ENCODE data around the gene ICAM5. TPM values are rescaled to one million over a fixed set of nuclear protein-coding genes. Genes with fewer than 3 reads are reported as not detected.

Gene ICAM5
- total and polyA plus RNA-seq, 10 of the 15 experiments (the other 5 are each of a cell fraction or from before 2014, with no cell fraction given) = 0.14 to 4.6 (median 0.94) TPM; not detected in 2

- TF ChIP-seq BHLHE40 (IDR thresholded peaks at IDR 0.05; ENCODE audit: borderline replicate concordance in 1 of 2, low read depth in 2 of 2, low read length in 1 of 2) = 0 out of 4 replicates have a peak, but pooled peaks of 1 of the 2 experiments have one; percentile 22
- no peak for TF ChIP-seq ESRRA (IDR thresholded peaks at IDR 0.05; ENCODE audit: low read length)
- no peak for TF ChIP-seq SMAD1 (IDR thresholded peaks at IDR 0.05; ENCODE audit: low read depth, partially characterized antibody)
- no peak for TF ChIP-seq KDM1A (IDR thresholded peaks at IDR 0.05; ENCODE audit: borderline replicate concordance)
- peak; percentile 17 for TF ChIP-seq E2F8 (IDR thresholded peaks at IDR 0.05; ENCODE audit: low read depth, partially characterized antibody)
- no peak for TF ChIP-seq SKIL (IDR thresholded peaks at IDR 0.05; ENCODE audit: low read depth, poor library complexity, severe bottlenecking)
- no peak for TF ChIP-seq HDGF (IDR thresholded peaks at IDR 0.05)
- TF ChIP-seq GABPA (IDR thresholded peaks at IDR 0.05; ENCODE audit: low read depth) = no peak
- TF ChIP-seq EED (IDR thresholded peaks at IDR 0.05; ENCODE audit: low read depth) = peak; percentile 51; the same call in 1 of the 2 replicates
- TF ChIP-seq CEBPB (IDR thresholded peaks at IDR 0.05; ENCODE audit: borderline replicate concordance in 1 of 2, low read depth in 2 of 2, low read length in 2 of 2) = no peak
- TF ChIP-seq PKNOX1 (IDR thresholded peaks at IDR 0.05) = no peak
- no peak; the same call in 1 of the 2 replicates for TF ChIP-seq ZBED1 (IDR thresholded peaks at IDR 0.05; ENCODE audit: borderline replicate concordance)
- no peak for TF ChIP-seq TAF1 (IDR thresholded peaks at IDR 0.05; ENCODE audit: borderline replicate concordance, low read depth, low read length)
- no peak for TF ChIP-seq CBFB (IDR thresholded peaks at IDR 0.05; ENCODE audit: low read depth)
- no peak for TF ChIP-seq EZH2 (IDR thresholded peaks at IDR 0.05; ENCODE audit: borderline replicate concordance, control insufficient read depth, low read depth, low read length)
- TF ChIP-seq CEBPZ (IDR thresholded peaks at IDR 0.05; ENCODE audit: low read depth, low read length) = no peak
These were observed 2.7 kb upstream of the ICAM5 start, which contains the start of gene ICAM4 (continued) for GRCh38 chr19:10286803-10287737.

Measured in GM12878 (cell line).